Endothelial cell of umbilical vein (primary cell): ENCODE data around the gene KANK4. TPM values are rescaled to one million over a fixed set of nuclear protein-coding genes. Genes with fewer than 3 reads are reported as not detected.

Experiments used
- BruUV-seq: library from RNA; stranded (reverse); fragments of 400-500 nt; replicated peaks from 2 replicates; lab custom pipeline; 2021; lab: Mats Ljungman, UMichigan
- CTCF ChIA-PET: fragments of 300-600, 350-600 bp; sonication (Branson Sonifier 250); formaldehyde crosslinking; loops from one replicate; lab custom pipeline; 2021; ENCODE audit warnings: antibody characterized with exemption, inconsistent platforms; lab: Charles Lee
- POLR2A ChIA-PET: fragments of 300-600, 350-600 bp; sonication (Branson Sonifier 250); formaldehyde crosslinking; loops from one replicate; lab custom pipeline; 2021; ENCODE audit warnings: antibody characterized with exemption, inconsistent platforms; lab: Charles Lee
- DNase-seq: peaks from one replicate; pipeline ENCODE4 v3.0.0-alpha.2; 2011; ENCODE audit warnings: low read depth, low spot score
- FAIRE-seq: peaks from 2 replicates; lab custom pipeline; 2011; peaks lifted over from hg19 to GRCh38; lab: Jason Lieb, UNC
- H2AFZ ChIP-seq: 2 replicates; pipeline ENCODE4 v1.6.0; 2012; ENCODE audit warnings: low read depth, low read length, control low read depth, inconsistent platforms
- H3K27ac ChIP-seq: 2 replicates; pipeline ENCODE4 v1.5.1; 2011; ENCODE audit warnings: low read depth, mild to moderate bottlenecking, control low read depth, low read length, moderate library complexity; ENCODE audit not compliant: insufficient read depth
- H3K27me3 ChIP-seq, 2 experiments: 2 replicates each; pipeline versions ENCODE4 v1.6.0 to v1.6.1; 2011; ENCODE audit warnings: low read length in 2 of 2, mixed read lengths in 1 of 2; ENCODE audit not compliant: control insufficient read depth in 2 of 2, insufficient read depth in 2 of 2
- H3K36me3 ChIP-seq, 2 experiments: 2 replicates in 1 of 2; 3 replicates in 1 of 2; pipeline ENCODE4 v1.5.1; 2011; ENCODE audit warnings: low read length in 2 of 2, mild to moderate bottlenecking in 1 of 2, moderate library complexity in 1 of 2; ENCODE audit not compliant: control insufficient read depth in 2 of 2, insufficient read depth in 2 of 2; ENCODE audit errors: extremely low read depth in 1 of 2
- H3K4me1 ChIP-seq: 3 replicates; pipeline ENCODE4 v1.5.1; 2011; ENCODE audit warnings: mild to moderate bottlenecking, low read length; ENCODE audit not compliant: control insufficient read depth, insufficient read depth; ENCODE audit errors: extremely low read depth
- H3K4me2 ChIP-seq: 2 replicates; pipeline ENCODE4 v1.6.1; 2011; ENCODE audit warnings: low read length, control low read depth, mixed read lengths; ENCODE audit not compliant: insufficient read depth
- H3K4me3 ChIP-seq, 3 experiments: fragments of 200-600 bp in 1 of 3; sonication (generic), shearing (Covaris generic) in 1 of 3; replicated peaks in 1 of 3; 2 replicates each; pipeline ENCODE4 v1.5.1; 2011 to 2016; ENCODE audit warnings: control low read depth in 3 of 3, low read length in 3 of 3, mild to moderate bottlenecking in 2 of 3, inconsistent platforms in 1 of 3, low read depth in 1 of 3, moderate library complexity in 1 of 3; ENCODE audit not compliant: insufficient read depth in 1 of 3
- H3K79me2 ChIP-seq: 2 replicates; pipeline ENCODE4 v1.6.0; 2012; ENCODE audit warnings: low read length, inconsistent platforms; ENCODE audit not compliant: control insufficient read depth, insufficient read depth
- H3K9ac ChIP-seq: replicated peaks from 2 replicates; pipeline ENCODE3; 2011; ENCODE audit warnings: low read length, control low read depth; ENCODE audit not compliant: insufficient read depth; ENCODE audit errors: extremely low read depth
- H3K9me1 ChIP-seq: replicated peaks from 3 replicates; pipeline ENCODE4 v1.6.0; 2011; ENCODE audit warnings: mild to moderate bottlenecking, low read length; ENCODE audit not compliant: control insufficient read depth, insufficient read depth; ENCODE audit errors: extremely low read depth
- H3K9me3 ChIP-seq: replicated peaks from 2 replicates; pipeline ENCODE4 v1.5.1; 2012; ENCODE audit warnings: low read length, inconsistent platforms; ENCODE audit not compliant: control insufficient read depth, insufficient read depth
- H4K20me1 ChIP-seq: replicated peaks from 2 replicates; pipeline ENCODE3; 2011; ENCODE audit warnings: mild to moderate bottlenecking, low read length; ENCODE audit not compliant: control insufficient read depth, insufficient read depth; ENCODE audit errors: extremely low read depth
- CTCF ChIP-seq, 2 donors: IDR thresholded peaks; 1 replicate in 1 of 2; 2 replicates in 1 of 2; pipeline ENCODE4 v1.5.1; 2011; ENCODE audit warnings: low read length in 2 of 2, mild to moderate bottlenecking in 2 of 2, moderate library complexity in 2 of 2, control low read depth in 1 of 2, inconsistent platforms in 1 of 2, low read depth in 1 of 2; ENCODE audit not compliant: insufficient read depth in 1 of 2; ENCODE audit errors: extremely low read depth in 1 of 2
- EZH2 ChIP-seq: IDR thresholded peaks from 2 replicates; pipeline ENCODE4 v1.6.1; 2012; ENCODE audit warnings: borderline replicate concordance, low read depth, mild to moderate bottlenecking, moderate library complexity, low read length, inconsistent platforms; ENCODE audit not compliant: severe bottlenecking
- GATA2 ChIP-seq: IDR thresholded peaks from 2 replicates; pipeline ENCODE4 v1.7.0; 2011; ENCODE audit warnings: low read depth, mild to moderate bottlenecking, moderate library complexity, mixed read lengths, low read length; ENCODE audit not compliant: insufficient read length, insufficient read depth
- JUN ChIP-seq: IDR thresholded peaks from 2 replicates; pipeline ENCODE4 v1.6.1; 2011; ENCODE audit warnings: borderline replicate concordance, low read depth; ENCODE audit not compliant: insufficient read length, insufficient read depth
- MAX ChIP-seq: IDR thresholded peaks from 2 replicates; pipeline ENCODE4 v1.6.1; 2011; ENCODE audit not compliant: insufficient read depth, insufficient read length
- POLR2AphosphoS5 ChIP-seq: IDR thresholded peaks from 2 replicates; pipeline ENCODE4 v1.6.1; 2012; ENCODE audit warnings: low read depth, mild to moderate bottlenecking, control low read depth, low read length, moderate library complexity; ENCODE audit not compliant: insufficient read depth
- dilution Hi-C: fragments of 300-500 bp; cut with MboI; formaldehyde crosslinking; loops from one replicate; pipeline ENCODE4 v1.15.0; 2019; ENCODE audit warnings: low sequenced_read_pairs; ENCODE audit not compliant: extremely low pct_ligation_motif_present
- intact Hi-C: fragments of 100-400 bp; cut with micrococcal nuclease; formaldehyde crosslinking; loops from one replicate; pipeline ENCODE4 v1.10.0; 2022
- polyA plus RNA-seq, 4 experiments: library from polyadenylated mRNA; depleted of rRNA in 3 of 4; stranded (reverse) in 3 of 4; unstranded in 1 of 4; fragments of >200 nt; gene quantifications; 2 replicates each; pipeline versions ENCODE4 v1.2.1 to v1.2.3, GENCODE V29; 2011 to 2012; ENCODE audit warnings: missing spikeins in 1 of 4
- total RNA-seq: library from RNA; stranded (reverse); gene quantifications from 2 replicates; pipeline ENCODE4 v1.2.3, GENCODE V29; 2021

Gene KANK4
- total and polyA plus RNA-seq, 2 donors (not counting 3 experiments of a cell fraction or from before 2014, with no cell fraction given) = not detected

GRCh38 chr1:62237950-62238374 lies 81.3 kb downstream of the KANK4 start:
- POLR2A ChIA-PET = no interaction called here
- CTCF ChIA-PET = no interaction called here
- Histone ChIP-seq H3K79me2 (no peaks in the 10 kb centered on the region), H3K36me3 (no peaks in the 10 kb centered on the region), H3K9me1 (no peaks in the 10 kb centered on the region), H3K4me3 (no peak overlapping the region), H2AFZ (no peak overlapping the region), H4K20me1 (no peaks in the 10 kb centered on the region), H3K4me1 (no peaks in the 10 kb centered on the region), H3K27ac (no peak overlapping the region), H3K9me3 (no peaks in the 10 kb centered on the region), H3K9ac (no peak overlapping the region), H3K4me2 (no peak overlapping the region), H3K27me3 (no peaks in the 10 kb centered on the region)
- intact Hi-C loops = no loop called here
- TF ChIP-seq CTCF (IDR thresholded peaks at IDR 0.05; ENCODE audit: extremely low read depth in 1 of 2, insufficient read depth in 1 of 2, low read depth in 1 of 2, low read length in 2 of 2) = no peak
- TF ChIP-seq JUN = no peak
- no peak for TF ChIP-seq GATA2
- no peak for TF ChIP-seq MAX
- TF ChIP-seq EZH2 = no peak
- dilution Hi-C loops = no loop called here
- DNase-seq (no peak), FAIRE-seq (no peak)
- BruUV-seq = no TSS peak

- no peaks in the 10 kb centered on the region for H4K20me1 ChIP-seq
- no peaks in the 10 kb centered on the region for H3K4me1 ChIP-seq
- TF ChIP-seq GATA2 (no peak), EZH2 (no peak), POLR2AphosphoS5 (no peak)
- no peaks in the 10 kb centered on the region for H3K79me2 ChIP-seq
- no peaks in the 10 kb centered on the region for H3K9me3 ChIP-seq
- no peak overlapping the region for H2AFZ ChIP-seq
- H3K4me3 ChIP-seq = no peak overlapping the region
- intact Hi-C loops (no loop called here), dilution Hi-C loops (no loop called here)
- no peaks in the 10 kb centered on the region for H3K36me3 ChIP-seq
- no peak overlapping the region for H3K9ac ChIP-seq
- no peak overlapping the region for H3K4me2 ChIP-seq
- ChIA-PET CTCF (interaction anchor here (1.0 kb wide), 1 partner anchor 509 kb away, joined by 3 read pairs; no protein-coding TSS in a partner anchor), POLR2A (no interaction called here)
- no peaks in the 10 kb centered on the region for H3K27me3 ChIP-seq
- FAIRE-seq (no peak), DNase-seq (no peak)
- H3K27ac ChIP-seq = no peak overlapping the region
- no TSS peak for BruUV-seq
- no peaks in the 10 kb centered on the region for H3K9me1 ChIP-seq
Measured at GRCh38 chr1:62237361-62237760, 81.9 kb downstream of the KANK4 start.
